Bone marrow (tissue), 2 donors: Measurements from ENCODE around the gene CBX4.
A peak's percentile ranks its signal among the peaks of the same experiment; 100 is the strongest.

Source experiments
- DNase-seq, 2 donors: peaks; one replicate each; lab custom pipeline; 2025; lab: John Stamatoyannopoulos, UW

CBX4 gene

DNA sequence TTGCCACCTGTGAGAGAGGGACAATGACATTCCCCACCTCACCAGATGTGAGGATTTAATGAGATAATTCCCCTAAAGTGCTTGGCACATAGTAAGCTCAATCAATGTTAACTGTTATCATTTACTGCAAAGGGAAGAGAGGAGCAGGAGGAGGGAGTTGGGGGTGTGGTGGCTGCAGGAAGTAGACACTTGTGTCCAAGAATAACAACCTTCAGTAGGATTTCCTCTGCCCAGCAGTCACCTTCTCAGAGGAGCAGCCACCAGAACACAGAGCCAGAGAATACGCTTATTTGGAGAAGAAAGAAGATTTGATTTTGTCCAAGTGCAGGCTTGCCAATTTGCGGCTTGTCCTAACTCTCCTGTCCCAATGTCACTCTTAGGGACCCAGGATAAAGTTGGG lies 10.2 kb downstream of the CBX4 start:
- DNase-seq, result no peak

GRCh38 chr17:79826841-79827578 lies 12.2 kb downstream of the CBX4 start:
- no peak for DNase-seq

- peak in 1 of 2 donors; percentile 45 for DNase-seq
Observed at GRCh38 chr17:79826204-79826680, 13.0 kb downstream of the CBX4 start.

DNA sequence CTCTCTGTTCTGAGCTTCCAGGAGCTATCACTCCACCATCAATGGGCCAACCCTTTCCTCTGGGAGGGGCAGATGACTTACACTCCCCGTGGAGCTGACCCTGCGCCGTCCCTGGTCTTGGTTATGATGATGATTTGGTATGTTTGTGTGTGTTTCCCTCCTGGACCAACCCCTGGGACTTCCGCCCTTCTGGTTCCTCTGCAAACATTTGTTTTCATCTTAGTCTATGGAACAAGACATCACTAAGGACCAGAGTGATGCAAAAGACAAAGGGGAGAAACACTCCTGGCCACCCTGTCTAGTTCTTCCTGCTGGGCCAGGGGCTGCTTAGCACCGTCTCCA lies 13.7 kb downstream of the CBX4 start:
- DNase-seq, result no peak

GRCh38 chr17:79824893-79825579 lies 14.2 kb downstream of the CBX4 start:
- DNase-seq, result no peak

DNA sequence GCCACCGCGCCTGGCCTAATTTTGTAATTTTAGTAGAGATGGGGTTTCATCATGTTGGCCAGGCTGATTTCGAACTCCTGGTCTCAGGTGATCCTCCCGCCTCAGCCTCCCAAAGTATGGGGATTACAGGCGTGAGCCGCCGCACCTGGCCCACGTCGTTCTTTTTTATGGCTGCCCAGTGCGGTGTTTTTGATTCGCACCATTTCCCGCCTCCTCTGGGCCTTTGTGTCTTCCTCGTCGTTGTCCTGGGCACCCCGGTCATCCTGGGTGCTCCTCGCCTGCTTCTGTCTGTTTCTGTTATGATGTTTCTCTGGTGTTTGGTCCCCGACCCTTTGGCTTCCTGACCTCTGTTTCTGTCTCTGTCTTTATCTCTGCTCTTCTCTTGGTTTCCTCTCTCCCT lies 15.0 kb downstream of the CBX4 start:
- no peak for DNase-seq

DNA sequence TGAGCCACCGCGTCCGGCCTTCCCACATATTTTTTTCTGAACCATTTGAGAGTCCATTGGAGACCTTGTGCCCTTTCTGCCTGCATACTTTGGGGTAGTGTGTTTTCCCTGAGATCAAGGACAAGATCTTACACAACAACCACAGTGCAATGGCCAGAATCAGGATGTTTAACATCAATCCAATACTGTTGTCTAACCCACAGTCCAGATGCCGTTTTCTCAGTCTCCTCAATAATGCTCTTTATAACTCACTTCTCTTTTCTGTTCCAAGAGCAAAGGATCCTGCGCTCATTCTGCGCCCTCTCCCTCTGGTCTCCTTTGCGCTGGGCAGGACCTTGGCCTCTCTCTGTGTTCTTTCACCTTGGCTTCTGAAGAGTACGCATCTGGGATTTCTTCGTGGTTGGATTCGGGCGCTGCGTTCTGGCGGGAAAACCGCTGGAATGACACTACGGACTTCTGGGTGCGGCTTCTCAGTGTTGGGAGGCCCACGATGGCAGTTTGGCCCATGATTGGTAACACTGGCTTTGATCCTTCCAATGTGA lies 16.6 kb downstream of the CBX4 start:
- no peak for DNase-seq

DNA sequence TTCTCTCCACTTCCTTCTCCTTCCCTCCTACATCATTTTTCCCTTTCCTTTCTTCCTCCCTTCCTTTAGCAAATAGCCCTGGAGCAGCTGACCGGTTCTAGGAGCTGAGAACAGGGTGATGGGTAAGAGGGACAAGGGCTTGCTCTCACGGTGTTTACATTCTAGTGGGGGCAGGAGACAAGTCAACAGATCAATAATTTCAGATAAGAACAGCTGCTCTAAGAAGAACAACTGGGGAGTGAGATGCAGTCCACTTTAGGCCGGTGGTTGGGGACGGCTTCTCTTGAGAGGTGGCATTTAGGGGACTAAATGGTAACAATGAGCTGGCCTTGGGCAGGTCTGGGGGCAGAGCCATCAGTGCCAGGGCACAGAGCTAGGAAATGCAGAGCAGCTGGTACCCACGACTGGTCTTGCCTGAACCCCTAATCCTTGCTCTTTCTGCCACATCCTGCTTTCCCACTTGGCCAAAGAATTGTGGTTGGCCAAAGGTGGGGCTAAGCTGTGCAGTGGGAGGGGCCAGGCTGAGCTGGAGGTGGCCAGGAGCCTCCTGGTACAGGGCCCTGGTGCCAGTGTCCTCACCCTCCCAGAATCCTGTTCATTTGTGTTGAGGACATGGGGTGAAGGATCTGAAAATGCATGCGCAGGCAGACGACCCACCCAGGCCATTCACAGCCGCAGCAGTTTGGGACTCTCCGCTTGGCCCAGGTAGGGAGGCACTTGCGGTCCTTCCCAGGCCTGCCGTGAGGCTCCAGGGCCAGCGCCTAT lies 17.7 kb downstream of the CBX4 start:
- DNase-seq, result no peak

GRCh38 chr17:79820959-79821330 lies 18.3 kb downstream of the CBX4 start:
- DNase-seq, result no peak

- DNase-seq, result no peak
Observed at GRCh38 chr17:79819534-79820276, 19.5 kb downstream of the CBX4 start.

GRCh38 chr17:79819085-79819484 lies 20.2 kb downstream of the CBX4 start:
- no peak for DNase-seq

DNA sequence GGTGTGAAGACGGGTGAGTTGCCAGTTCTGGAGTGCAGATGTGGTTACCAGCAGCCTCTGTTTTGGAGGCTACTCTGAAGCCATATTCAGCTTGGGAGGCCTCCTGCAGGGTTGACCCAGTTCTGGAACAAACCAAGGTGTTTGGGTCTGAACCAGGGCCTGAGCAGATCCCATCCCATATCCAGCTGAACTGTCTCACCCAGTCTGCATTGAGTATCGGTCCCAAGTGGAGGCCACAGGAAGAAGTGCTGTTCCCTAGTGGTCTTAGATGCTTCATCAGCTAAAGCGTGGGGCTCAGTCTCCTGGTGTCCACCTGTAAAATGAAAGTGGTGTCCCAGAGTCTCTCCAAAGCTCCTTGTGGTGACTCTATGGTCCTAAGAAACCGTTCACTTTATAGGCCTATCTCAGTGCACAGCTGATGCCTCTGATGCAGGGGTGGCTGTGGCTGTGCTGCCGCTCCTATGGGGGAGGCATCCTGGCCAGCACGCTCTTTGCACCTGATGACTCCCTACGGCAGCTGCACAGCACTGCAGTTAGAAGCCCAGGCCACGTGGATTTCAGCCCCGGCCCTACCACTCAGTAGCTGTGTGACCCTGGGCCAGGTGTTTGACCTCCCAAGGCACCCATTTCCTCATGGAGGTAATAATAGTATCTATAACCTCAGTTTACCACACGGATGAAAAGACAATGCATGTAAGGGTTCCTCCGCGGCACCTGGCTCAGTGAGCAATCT lies 21.0 kb downstream of the CBX4 start:
- no peak for DNase-seq

DNA sequence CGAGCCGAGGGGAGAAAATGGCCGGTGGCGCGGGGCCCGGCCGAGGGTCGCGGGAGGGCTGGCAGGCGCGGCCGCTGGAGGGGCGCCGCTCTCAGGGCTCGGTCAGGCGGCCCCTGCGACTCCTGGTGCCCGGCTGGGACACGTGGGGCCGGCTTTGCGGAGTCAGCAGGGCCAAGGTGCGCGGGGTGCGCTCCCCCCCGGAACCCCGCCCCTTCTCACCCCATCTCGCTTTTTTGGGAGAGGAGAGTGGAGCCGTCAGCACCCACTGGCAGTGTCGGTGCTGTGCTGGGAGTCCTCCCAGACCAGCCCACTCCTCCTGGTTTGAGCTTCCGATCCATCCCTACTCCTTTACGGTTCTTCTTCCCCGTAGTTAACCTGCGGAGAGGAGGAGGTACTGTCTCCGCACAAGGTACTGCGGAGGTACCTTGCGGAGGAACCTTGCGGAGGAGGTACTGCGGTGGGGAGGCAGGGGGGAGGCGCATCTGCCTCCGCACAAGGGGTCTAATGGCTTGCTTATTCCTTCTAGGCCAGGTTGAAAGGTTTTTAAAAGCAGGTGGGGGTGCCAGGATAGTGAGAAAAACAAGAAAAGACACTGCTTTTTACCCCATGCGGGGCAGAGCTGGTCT lies 23.3 kb downstream of the CBX4 start:
- DNase-seq, result no peak

- DNase-seq, result peak in 1 of 2 donors; percentile 21
Observed at GRCh38 chr17:79814974-79815835, 24.0 kb downstream of the CBX4 start.

DNA sequence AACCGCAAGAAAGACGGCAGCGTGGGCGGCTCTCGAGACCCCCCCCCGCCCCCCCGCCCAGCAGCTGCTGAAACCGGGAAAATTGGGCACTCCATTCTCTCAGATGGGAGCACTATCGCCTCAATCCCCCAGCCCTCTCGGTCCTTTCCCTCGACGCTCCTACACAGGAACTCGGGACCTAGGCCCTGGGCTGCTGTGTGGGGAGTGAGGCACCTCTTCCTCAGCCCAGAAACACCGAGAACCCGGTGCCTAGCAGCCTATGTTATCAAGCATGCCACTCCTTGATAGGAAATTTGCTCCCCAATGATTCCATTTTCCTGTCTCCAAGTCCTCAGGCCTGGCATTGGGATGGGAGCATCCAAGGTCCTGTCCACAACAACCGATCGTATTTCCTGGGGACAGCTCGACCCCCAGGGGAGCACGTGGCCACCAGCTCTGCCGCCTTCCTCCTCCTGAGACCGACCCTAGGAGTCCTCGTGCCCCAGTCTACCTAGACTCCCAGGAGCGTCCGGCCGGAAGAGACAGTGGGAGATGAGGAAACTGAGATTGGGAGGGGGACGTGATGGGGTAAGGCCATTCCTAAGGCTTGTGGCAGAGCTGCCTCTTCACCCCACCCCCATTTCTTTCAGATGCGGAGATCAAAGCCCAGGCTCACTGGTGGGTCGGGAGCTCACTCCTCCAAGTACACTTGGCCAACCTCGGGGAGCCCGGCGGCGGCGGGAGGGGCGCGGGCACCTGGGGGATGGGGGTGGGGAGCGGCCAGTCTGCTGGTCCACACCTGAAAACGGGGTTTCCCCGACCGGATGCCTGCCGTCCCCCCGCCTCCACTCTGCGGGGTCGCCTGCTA lies 24.9 kb downstream of the CBX4 start:
- DNase-seq, result no peak

DNA sequence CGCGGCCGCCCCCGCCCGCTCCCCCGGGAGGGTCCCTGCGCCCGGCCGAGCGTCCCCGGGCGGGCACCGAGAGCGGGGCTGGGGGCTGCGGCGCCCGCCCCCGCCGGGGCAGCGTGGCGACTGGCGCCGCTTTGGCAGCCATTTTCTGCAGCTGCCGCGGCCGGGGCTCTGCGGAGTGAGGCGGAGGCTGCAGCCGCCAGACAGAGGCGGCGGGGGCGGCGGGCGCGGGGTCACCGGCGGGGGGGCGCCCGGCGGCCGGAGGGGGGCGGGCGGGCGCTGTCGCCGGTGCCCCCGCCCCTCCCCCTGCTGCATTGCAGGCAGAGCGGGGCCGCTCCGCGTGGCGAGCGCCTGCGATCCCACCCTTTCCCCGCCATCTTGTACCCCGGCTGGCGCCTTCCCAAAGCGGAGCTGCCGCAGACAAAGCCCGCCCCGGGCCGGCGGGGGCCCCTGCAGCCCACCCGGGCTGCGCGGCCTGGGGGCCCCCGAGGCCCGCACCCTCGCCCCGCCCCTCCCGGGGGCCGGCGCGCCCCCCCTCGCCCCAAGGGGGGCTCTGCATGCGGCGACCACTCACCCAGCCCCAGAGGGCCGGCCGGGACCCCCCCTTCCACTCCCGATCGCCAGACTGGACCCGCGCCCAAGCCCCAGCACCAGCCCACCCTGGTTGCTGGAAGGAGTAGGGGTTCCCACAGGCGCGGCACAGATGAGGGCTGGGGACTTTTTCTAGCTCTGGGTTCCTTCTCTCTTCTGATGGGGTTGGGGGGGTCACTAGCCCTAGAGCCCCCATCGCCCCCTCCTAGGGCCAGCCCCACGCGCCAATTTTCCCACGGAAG lies 25.7 kb downstream of the CBX4 start:
- no peak for DNase-seq

DNA sequence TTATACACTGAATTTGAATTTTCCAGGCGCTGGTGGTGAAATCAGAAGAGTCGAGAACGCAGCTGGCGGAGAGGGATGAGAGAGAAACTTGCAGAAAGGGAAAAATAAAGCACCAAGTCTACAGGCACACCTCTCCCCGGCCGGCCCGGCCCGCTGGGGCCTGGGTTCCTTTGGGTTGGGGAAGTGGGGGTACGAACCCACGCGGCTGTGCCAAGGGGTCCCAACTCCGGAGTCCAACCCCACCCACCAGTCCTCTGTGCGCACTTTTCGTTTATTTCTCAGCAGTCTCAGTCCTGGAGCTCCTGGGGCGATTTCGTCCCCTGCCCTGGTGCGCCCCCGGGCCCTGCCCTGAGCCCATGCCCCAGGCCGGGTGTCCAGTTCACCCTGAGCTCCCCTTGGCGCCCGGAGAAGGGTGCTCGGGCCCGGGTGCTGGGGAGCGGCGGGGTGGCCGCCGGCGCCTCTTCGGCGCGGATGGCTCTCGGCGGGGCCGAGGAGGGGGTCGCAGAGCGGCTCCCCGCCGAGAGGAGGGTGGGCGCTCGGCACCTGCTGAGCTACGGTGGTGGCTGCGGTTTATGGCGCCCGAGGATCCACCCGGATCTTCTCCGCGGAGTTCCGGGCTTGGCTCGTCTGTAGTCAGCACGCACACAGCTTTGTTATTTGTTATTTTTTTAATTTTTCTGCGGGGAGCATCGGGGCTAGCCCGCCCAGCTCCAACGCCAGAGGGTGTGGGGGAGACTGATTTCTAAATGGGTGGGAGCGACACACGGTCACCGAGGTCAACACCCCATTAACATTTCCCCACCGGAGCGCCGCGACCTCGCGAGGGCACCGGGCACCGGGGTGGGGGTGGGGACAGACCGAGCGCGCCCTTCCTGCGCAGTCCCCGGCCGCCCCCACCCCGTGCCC lies 26.6 kb downstream of the CBX4 start:
- no peak for DNase-seq
